ENCODE measurements around the gene CIC. TPM values are rescaled to one million over a fixed set of nuclear protein-coding genes. Genes with fewer than 3 reads are reported as not detected.
A peak's percentile ranks its signal among the peaks of the same experiment; 100 is the strongest.

Gene CIC
- total RNA-seq (2021; fragmentation: NEBNext Ultra II Directional; extraction: Animal tissue kit (Norgen Biotek cat#: 25700)): 10 to 100 TPM; 67.6 to 75.4 (median 73.7) TPM
- long read RNA-seq, partial matches to known transcripts: 1 of 5 reads
- long read RNA-seq, other reads (novel, unspliced or antisense): 4 of 5 reads

- TF ChIP-seq CTCF (IDR thresholded peaks at IDR 0.05): no peak
- Mint-ChIP-seq H3K36me3 (ENCODE audit: low read depth) (peaks cover 6% of the 10 kb centered on the region; the same call in 1 of the 2 replicates), H3K27me3 (ENCODE audit: insufficient read depth) (peaks cover 5% of the 10 kb centered on the region)
These were observed at the start of gene CIC for GRCh38 chr19:42268704-42269477. CIC (plus strand) TSS chr19:42269252; CDS start chr19:42271784, 2,532 bp downstream.

GRCh38 chr19:42219812-42220750 is 49.0 kb upstream of the CIC start, which contains the start of gene ZNF526:
ZNF526 (plus strand) TSS chr19:42220312; CDS start chr19:42224404, 4,092 bp downstream.
- DNase-seq: peak; percentile 96
- peaks cover 5% of the 10 kb centered on the region; the same call in 1 of the 2 replicates for H3K9me3 Mint-ChIP-seq
- H3K36me3 Mint-ChIP-seq (ENCODE audit: low read depth): peaks cover 29% of the 10 kb centered on the region
- peak within 1 kb of the TSS; percentile 100 for H3K27ac Mint-ChIP-seq
- peaks cover 45% of the 10 kb centered on the region for H3K4me1 Mint-ChIP-seq (ENCODE audit: low read depth)
- H3K27me3 Mint-ChIP-seq (ENCODE audit: insufficient read depth): peaks cover 2% of the 10 kb centered on the region; the same call in 1 of the 2 replicates
- peak within 1 kb of the TSS; percentile 96 for H3K4me3 Mint-ChIP-seq
- no peak for TF ChIP-seq CTCF (IDR thresholded peaks at IDR 0.05)

More at GRCh38 chr19:42268704-42269477, at the start of gene CIC:
- Mint-ChIP-seq H3K27ac (no peak within 1 kb of the TSS), H3K4me1 (ENCODE audit: low read depth) (peaks cover 22% of the 10 kb centered on the region), H3K9me3 (no peaks in the 10 kb centered on the region), H3K4me3 (no peak within 1 kb of the TSS; the same call in 1 of the 2 replicates)
- peak; percentile 100 for DNase-seq

- H3K4me3 Mint-ChIP-seq: peak overlapping the region; percentile 96
- peaks cover 2% of the 10 kb centered on the region; the same call in 1 of the 2 replicates for H3K27me3 Mint-ChIP-seq (ENCODE audit: insufficient read depth)
- no peak for DNase-seq
- peaks cover 39% of the 10 kb centered on the region for H3K4me1 Mint-ChIP-seq (ENCODE audit: low read depth)
- peaks cover 5% of the 10 kb centered on the region; the same call in 1 of the 2 replicates for H3K9me3 Mint-ChIP-seq
- peaks cover 28% of the 10 kb centered on the region for H3K36me3 Mint-ChIP-seq (ENCODE audit: low read depth)
- H3K27ac Mint-ChIP-seq: peak overlapping the region; percentile 100
- no peak for TF ChIP-seq CTCF (IDR thresholded peaks at IDR 0.05)
These were observed 48.3 kb upstream of the CIC start for GRCh38 chr19:42220751-42221097.

GRCh38 chr19:42224940-42225717 is 43.9 kb upstream of the CIC start:
- Mint-ChIP-seq H3K4me1 (ENCODE audit: low read depth) (peaks cover 43% of the 10 kb centered on the region), H3K4me3 (no peak overlapping the region), H3K27me3 (ENCODE audit: insufficient read depth) (no peaks in the 10 kb centered on the region; the same call in 1 of the 2 replicates), H3K9me3 (no peaks in the 10 kb centered on the region), H3K27ac (no peak overlapping the region), H3K36me3 (ENCODE audit: low read depth) (peaks cover 30% of the 10 kb centered on the region)
- TF ChIP-seq CTCF (IDR thresholded peaks at IDR 0.05): no peak
- DNase-seq: no peak
